Mesenchymal stem cell (in vitro differentiated cells and primary cell): ENCODE results near the gene LAMB4.

Experiments
- DNase-seq: peaks from one replicate; pipeline ENCODE4 v3.0.0-alpha.2; 2013
- H2AFZ ChIP-seq: one replicate; pipeline ENCODE4 v1.6.1; 2013; ENCODE audit warnings: low read depth, mild to moderate bottlenecking, control low read depth, inconsistent platforms, low read length, moderate library complexity
- H2AK5ac ChIP-seq: 2 replicates; pipeline ENCODE4 v1.6.1; 2013; ENCODE audit warnings: low read length, moderate library complexity, mild to moderate bottlenecking, inconsistent platforms; ENCODE audit not compliant: severe bottlenecking
- H2BK120ac ChIP-seq: one replicate; pipeline ENCODE4 v1.6.1; 2013; ENCODE audit warnings: low read depth, mild to moderate bottlenecking, inconsistent platforms, low read length, moderate library complexity
- H2BK12ac ChIP-seq, 2 experiments: one replicate each; pipeline ENCODE4 v1.6.1; 2013; ENCODE audit warnings: inconsistent platforms in 2 of 2, low read length in 2 of 2, mild to moderate bottlenecking in 2 of 2, moderate library complexity in 2 of 2, control low read depth in 1 of 2
- H2BK15ac ChIP-seq: one replicate; pipeline ENCODE4 v1.6.1; 2013; ENCODE audit warnings: mild to moderate bottlenecking, low read depth, inconsistent platforms; ENCODE audit not compliant: poor library complexity, severe bottlenecking
- H2BK5ac ChIP-seq: 2 replicates; pipeline ENCODE4 v1.6.1; 2013; ENCODE audit warnings: low read depth, mild to moderate bottlenecking, low read length, control low read depth, inconsistent platforms; ENCODE audit not compliant: poor library complexity, severe bottlenecking
- H3K14ac ChIP-seq, 2 experiments: one replicate each; pipeline ENCODE4 v1.6.1; 2013; ENCODE audit warnings: inconsistent platforms in 2 of 2, low read length in 2 of 2, control low read depth in 1 of 2, mild to moderate bottlenecking in 1 of 2, moderate library complexity in 1 of 2
- H3K18ac ChIP-seq, 2 experiments: one replicate each; pipeline ENCODE4 v1.6.1; 2013; ENCODE audit warnings: inconsistent platforms in 2 of 2, low read length in 2 of 2, control low read depth in 1 of 2, low read depth in 1 of 2, mild to moderate bottlenecking in 1 of 2
- H3K23ac ChIP-seq, 2 experiments: one replicate each; pipeline ENCODE4 v1.6.1; 2013; ENCODE audit warnings: inconsistent platforms in 2 of 2, low read length in 2 of 2, mild to moderate bottlenecking in 2 of 2, moderate library complexity in 2 of 2, control low read depth in 1 of 2
- H3K27ac ChIP-seq: 2 replicates; pipeline ENCODE4 v1.5.1; 2013; ENCODE audit warnings: mild to moderate bottlenecking, moderate library complexity, low read length, control low read depth, inconsistent platforms; ENCODE audit not compliant: poor library complexity, severe bottlenecking
- H3K27me3 ChIP-seq, 2 experiments: 2 replicates each; pipeline versions ENCODE4 v1.6.1 to v1.7.0; 2013; ENCODE audit warnings: low read length in 2 of 2, mild to moderate bottlenecking in 2 of 2, moderate library complexity in 2 of 2, control low read depth in 1 of 2, inconsistent platforms in 1 of 2; ENCODE audit not compliant: control insufficient read depth in 1 of 2, insufficient read depth in 1 of 2
- H3K36me3 ChIP-seq, 2 experiments: 2 replicates each; pipeline versions ENCODE4 v1.6.1 to v1.7.0; 2013; ENCODE audit warnings: low read length in 2 of 2, control low read depth in 1 of 2, inconsistent platforms in 1 of 2, low read depth in 1 of 2, mild to moderate bottlenecking in 1 of 2; ENCODE audit not compliant: insufficient read depth in 2 of 2, control insufficient read depth in 1 of 2
- H3K4ac ChIP-seq, 2 experiments: one replicate each; pipeline ENCODE4 v1.6.1; 2013; ENCODE audit warnings: inconsistent platforms in 2 of 2, low read length in 2 of 2, mild to moderate bottlenecking in 2 of 2, moderate library complexity in 2 of 2, control low read depth in 1 of 2, low read depth in 1 of 2
- H3K4me1 ChIP-seq: 2 replicates; pipeline ENCODE4 v1.6.1; 2013; ENCODE audit warnings: low read depth, low read length, control low read depth; ENCODE audit not compliant: control insufficient read depth, insufficient read depth
- H3K4me2 ChIP-seq: 2 replicates; pipeline ENCODE4 v1.6.1; 2013; ENCODE audit warnings: low read length, mild to moderate bottlenecking, inconsistent platforms; ENCODE audit not compliant: poor library complexity, severe bottlenecking
- H3K4me3 ChIP-seq, 2 experiments: 2 replicates each; pipeline versions ENCODE4 v1.5.1 to v1.7.0; 2013; ENCODE audit warnings: low read length in 2 of 2, mild to moderate bottlenecking in 2 of 2, control low read depth in 1 of 2, low read depth in 1 of 2; ENCODE audit not compliant: insufficient read depth in 1 of 2
- H3K79me1 ChIP-seq: replicated peaks from 2 replicates; pipeline ENCODE4 v1.6.1; 2013; ENCODE audit warnings: mild to moderate bottlenecking, control low read depth, low read length, inconsistent platforms; ENCODE audit not compliant: poor library complexity, severe bottlenecking
- H3K9ac ChIP-seq: 2 replicates; pipeline ENCODE4 v1.7.0; 2013; ENCODE audit warnings: mild to moderate bottlenecking, low read length, moderate library complexity
- H3K9me3 ChIP-seq: 2 replicates; pipeline ENCODE4 v1.7.0; 2013; ENCODE audit warnings: mild to moderate bottlenecking, low read length; ENCODE audit not compliant: control insufficient read depth
- H4K8ac ChIP-seq: one replicate; pipeline ENCODE4 v1.6.1; 2013; ENCODE audit warnings: inconsistent platforms, mild to moderate bottlenecking, low read length, moderate library complexity
- H4K91ac ChIP-seq: one replicate; pipeline ENCODE4 v1.6.1; 2013; ENCODE audit warnings: mild to moderate bottlenecking, low read length, inconsistent platforms
- WGBS: methylation state at CpG from one replicate; pipeline ENCODE4 v1.1.7; 2013; ENCODE audit warnings: mixed read lengths; 5-methylcytosine and 5-hydroxymethylcytosine counted together

The LAMB4 gene

GRCh38 chr7:108062250-108063014 is 67.7 kb downstream of the LAMB4 start:
- H3K4me2 ChIP-seq, result no peak overlapping the region
- H3K27me3 ChIP-seq, result no peaks in the 10 kb centered on the region
- H3K4me1 ChIP-seq, result peaks cover 9% of the 10 kb centered on the region
- H3K4ac ChIP-seq, result no peak overlapping the region
- no peak overlapping the region for H4K8ac ChIP-seq
- H3K27ac ChIP-seq, result no peak overlapping the region
- no peak overlapping the region for H3K9ac ChIP-seq
- no peak overlapping the region for H2AK5ac ChIP-seq
- no peak overlapping the region for H3K4me3 ChIP-seq
- no peak overlapping the region for H2BK5ac ChIP-seq
- H2AFZ ChIP-seq, result no peak overlapping the region
- H2BK15ac ChIP-seq, result no peak overlapping the region
- no peak overlapping the region for H3K23ac ChIP-seq
- H3K14ac ChIP-seq, result no peak overlapping the region
- H3K9me3 ChIP-seq, result no peaks in the 10 kb centered on the region
- no peak overlapping the region for H2BK120ac ChIP-seq
- WGBS, result 73% methylated on average over 5 of the region's 5 CpGs
- H3K36me3 ChIP-seq, result no peaks in the 10 kb centered on the region
- no peak overlapping the region for H2BK12ac ChIP-seq
- no peak overlapping the region for H4K91ac ChIP-seq
- no peaks in the 10 kb centered on the region for H3K79me1 ChIP-seq
- peak overlapping the region in 1 of 2 experiments; percentile 46 for H3K18ac ChIP-seq
- DNase-seq, result no peak

- H4K8ac ChIP-seq, result no peak overlapping the region
- no peak for DNase-seq
- no peak overlapping the region for H3K18ac ChIP-seq
- no peak overlapping the region for H2BK15ac ChIP-seq
- no peak overlapping the region for H3K27ac ChIP-seq
- no peak overlapping the region for H2AK5ac ChIP-seq
- H2BK5ac ChIP-seq, result no peak overlapping the region
- H3K27me3 ChIP-seq, result no peaks in the 10 kb centered on the region
- WGBS, result 92% methylated on average over 6 of the region's 6 CpGs
- no peak overlapping the region for H3K4me2 ChIP-seq
- no peak overlapping the region for H3K23ac ChIP-seq
- H3K9me3 ChIP-seq, result no peaks in the 10 kb centered on the region
- H3K36me3 ChIP-seq, result no peaks in the 10 kb centered on the region
- no peaks in the 10 kb centered on the region for H3K79me1 ChIP-seq
- no peak overlapping the region for H3K4me3 ChIP-seq
- H3K4ac ChIP-seq, result no peak overlapping the region
- H4K91ac ChIP-seq, result no peak overlapping the region
- peaks cover 7% of the 10 kb centered on the region for H3K4me1 ChIP-seq
- no peak overlapping the region for H2BK120ac ChIP-seq
- no peak overlapping the region for H3K14ac ChIP-seq
- no peak overlapping the region for H3K9ac ChIP-seq
- no peak overlapping the region for H2BK12ac ChIP-seq
- no peak overlapping the region for H2AFZ ChIP-seq
Observed at GRCh38 chr7:108059526-108059925, 70.6 kb downstream of the LAMB4 start.

- H3K36me3 ChIP-seq, result no peaks in the 10 kb centered on the region
- H2BK5ac ChIP-seq, result no peak overlapping the region
- no peaks in the 10 kb centered on the region for H3K9me3 ChIP-seq
- no peak overlapping the region for H2BK12ac ChIP-seq
- no peak overlapping the region for H3K23ac ChIP-seq
- no peak overlapping the region for H3K4me3 ChIP-seq
- H3K18ac ChIP-seq, result no peak overlapping the region
- H2BK120ac ChIP-seq, result no peak overlapping the region
- no peak overlapping the region for H2AK5ac ChIP-seq
- 93% methylated on average over 3 of the region's 4 CpGs for WGBS
- no peak overlapping the region for H4K91ac ChIP-seq
- H3K4me1 ChIP-seq, result peaks cover 7% of the 10 kb centered on the region
- no peak overlapping the region for H4K8ac ChIP-seq
- H3K9ac ChIP-seq, result no peak overlapping the region
- peak overlapping the region; percentile 94 for H3K27ac ChIP-seq
- H3K14ac ChIP-seq, result no peak overlapping the region
- no peak overlapping the region for H3K4ac ChIP-seq
- no peak overlapping the region for H2AFZ ChIP-seq
- DNase-seq, result no peak
- no peak overlapping the region for H2BK15ac ChIP-seq
- H3K79me1 ChIP-seq, result no peaks in the 10 kb centered on the region
- peak overlapping the region; percentile 51 for H3K4me2 ChIP-seq
- H3K27me3 ChIP-seq, result no peaks in the 10 kb centered on the region
Observed at GRCh38 chr7:108057951-108058481, 72.1 kb downstream of the LAMB4 start.

- Histone ChIP-seq H3K14ac (no peak overlapping the region), H3K4me2 (no peak overlapping the region), H3K27me3 (no peaks in the 10 kb centered on the region), H2BK15ac (no peak overlapping the region), H3K79me1 (no peaks in the 10 kb centered on the region), H3K27ac (no peak overlapping the region), H4K8ac (no peak overlapping the region), H2BK5ac (no peak overlapping the region), H2BK12ac (no peak overlapping the region), H3K23ac (no peak overlapping the region), H3K9ac (no peak overlapping the region), H3K36me3 (no peaks in the 10 kb centered on the region), H2BK120ac (no peak overlapping the region), H3K4ac (no peak overlapping the region), H2AFZ (no peak overlapping the region), H4K91ac (no peak overlapping the region), H3K4me3 (no peak overlapping the region), H3K18ac (no peak overlapping the region), H3K9me3 (no peaks in the 10 kb centered on the region), H3K4me1 (peaks cover 4% of the 10 kb centered on the region), H2AK5ac (no peak overlapping the region)
- DNase-seq, result no peak
- 80% methylated on average over 7 of the region's 7 CpGs for WGBS
Observed at GRCh38 chr7:108055611-108056021, 74.5 kb downstream of the LAMB4 start.
